Measurements from ENCODE around the gene NCMAP. TPM values are rescaled to one million over a fixed set of nuclear protein-coding genes. Genes with fewer than 3 reads are reported as not detected.
A peak's percentile ranks its signal among the peaks of the same experiment; 100 is the strongest.

Gene NCMAP
- total RNA-seq, 1 donor from 2014 or later: not detected

DNA sequence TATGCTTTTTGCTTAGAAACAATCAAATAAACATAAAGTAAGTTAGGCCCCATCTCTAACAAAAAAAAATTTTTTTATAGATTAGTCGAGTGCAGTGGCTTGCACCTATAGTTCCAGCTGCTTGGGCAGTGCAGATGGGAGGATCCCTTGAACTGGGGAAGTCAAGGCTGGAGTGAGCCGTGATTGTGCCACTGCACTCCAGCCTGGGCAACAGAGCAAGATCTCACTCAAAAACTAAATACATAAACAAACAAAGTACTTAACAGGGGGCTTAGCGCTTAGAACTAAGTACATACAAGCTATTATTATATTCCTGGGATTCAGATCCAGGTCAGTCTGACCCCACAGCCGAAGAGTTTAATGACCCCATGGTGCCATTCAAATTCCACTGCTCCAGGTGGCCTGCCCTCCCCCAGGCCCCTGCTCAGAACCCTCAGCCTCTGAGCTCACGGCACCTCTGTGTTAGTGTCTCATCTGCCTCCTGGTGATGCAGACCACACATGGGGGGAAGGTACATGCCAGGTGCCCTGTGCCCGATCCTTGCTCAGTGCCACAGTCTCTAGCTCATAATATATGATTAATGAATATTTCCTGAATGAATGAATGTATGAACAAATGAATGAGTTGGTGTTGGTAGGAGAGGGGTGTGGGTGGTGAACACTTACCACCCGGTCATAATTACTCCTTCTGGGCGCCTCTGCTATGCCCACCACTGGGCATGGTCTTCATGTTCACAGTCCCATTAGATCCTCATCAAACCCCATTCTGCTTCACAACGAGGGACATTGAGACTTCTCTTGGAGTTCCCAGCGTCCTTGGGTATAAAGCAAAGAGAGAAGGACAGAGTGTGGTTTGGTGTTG lies 14.6 kb downstream of the NCMAP start:
- Mint-ChIP-seq H3K36me3 (ENCODE audit: unreplicated experiment) (no peaks in the 10 kb centered on the region), H3K9me3 (ENCODE audit: unreplicated experiment) (no peaks in the 10 kb centered on the region), H3K4me3 (ENCODE audit: unreplicated experiment) (no peak overlapping the region), H3K4me1 (ENCODE audit: unreplicated experiment) (peaks cover 19% of the 10 kb centered on the region), H3K27ac (ENCODE audit: unreplicated experiment) (no peak overlapping the region), H3K27me3 (ENCODE audit: unreplicated experiment) (no peaks in the 10 kb centered on the region)
- TF ChIP-seq, protein P1, sequence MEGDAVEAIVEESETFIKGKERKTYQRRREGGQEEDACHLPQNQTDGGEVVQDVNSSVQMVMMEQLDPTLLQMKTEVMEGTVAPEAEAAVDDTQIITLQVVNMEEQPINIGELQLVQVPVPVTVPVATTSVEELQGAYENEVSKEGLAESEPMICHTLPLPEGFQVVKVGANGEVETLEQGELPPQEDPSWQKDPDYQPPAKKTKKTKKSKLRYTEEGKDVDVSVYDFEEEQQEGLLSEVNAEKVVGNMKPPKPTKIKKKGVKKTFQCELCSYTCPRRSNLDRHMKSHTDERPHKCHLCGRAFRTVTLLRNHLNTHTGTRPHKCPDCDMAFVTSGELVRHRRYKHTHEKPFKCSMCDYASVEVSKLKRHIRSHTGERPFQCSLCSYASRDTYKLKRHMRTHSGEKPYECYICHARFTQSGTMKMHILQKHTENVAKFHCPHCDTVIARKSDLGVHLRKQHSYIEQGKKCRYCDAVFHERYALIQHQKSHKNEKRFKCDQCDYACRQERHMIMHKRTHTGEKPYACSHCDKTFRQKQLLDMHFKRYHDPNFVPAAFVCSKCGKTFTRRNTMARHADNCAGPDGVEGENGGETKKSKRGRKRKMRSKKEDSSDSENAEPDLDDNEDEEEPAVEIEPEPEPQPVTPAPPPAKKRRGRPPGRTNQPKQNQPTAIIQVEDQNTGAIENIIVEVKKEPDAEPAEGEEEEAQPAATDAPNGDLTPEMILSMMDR (IDR thresholded peaks at IDR 0.05): no peak
- DNase-seq (ENCODE audit: extremely low spot score, unreplicated experiment): no peak

DNA sequence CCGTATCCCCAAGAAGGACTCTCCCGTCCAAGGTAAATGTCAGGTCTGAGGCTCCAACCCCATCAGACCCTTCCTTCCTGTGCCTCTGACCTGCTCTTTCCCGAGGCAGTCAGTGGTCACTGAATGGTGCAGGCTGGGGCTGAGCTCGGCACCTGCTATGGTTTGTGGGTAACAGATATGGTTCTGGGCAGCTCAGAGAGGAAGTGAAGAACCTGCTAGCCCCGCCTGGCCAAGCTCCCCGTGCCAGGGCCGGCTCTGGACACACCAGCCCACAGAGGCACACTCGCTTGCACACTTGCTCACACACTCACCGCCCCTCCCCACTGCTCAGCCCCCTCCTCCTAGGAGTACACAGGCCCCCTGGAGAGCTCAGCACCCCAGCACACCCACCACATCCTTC lies 16.4 kb downstream of the NCMAP start:
- Mint-ChIP-seq H3K4me3 (ENCODE audit: unreplicated experiment) (no peak overlapping the region), H3K27me3 (ENCODE audit: unreplicated experiment) (no peaks in the 10 kb centered on the region), H3K36me3 (ENCODE audit: unreplicated experiment) (no peaks in the 10 kb centered on the region), H3K27ac (ENCODE audit: unreplicated experiment) (no peak overlapping the region), H3K4me1 (ENCODE audit: unreplicated experiment) (peaks cover 18% of the 10 kb centered on the region), H3K9me3 (ENCODE audit: unreplicated experiment) (no peaks in the 10 kb centered on the region)
- TF ChIP-seq, protein P1 (IDR thresholded peaks at IDR 0.05): no peak
- no peak for DNase-seq (ENCODE audit: extremely low spot score, unreplicated experiment)

DNA sequence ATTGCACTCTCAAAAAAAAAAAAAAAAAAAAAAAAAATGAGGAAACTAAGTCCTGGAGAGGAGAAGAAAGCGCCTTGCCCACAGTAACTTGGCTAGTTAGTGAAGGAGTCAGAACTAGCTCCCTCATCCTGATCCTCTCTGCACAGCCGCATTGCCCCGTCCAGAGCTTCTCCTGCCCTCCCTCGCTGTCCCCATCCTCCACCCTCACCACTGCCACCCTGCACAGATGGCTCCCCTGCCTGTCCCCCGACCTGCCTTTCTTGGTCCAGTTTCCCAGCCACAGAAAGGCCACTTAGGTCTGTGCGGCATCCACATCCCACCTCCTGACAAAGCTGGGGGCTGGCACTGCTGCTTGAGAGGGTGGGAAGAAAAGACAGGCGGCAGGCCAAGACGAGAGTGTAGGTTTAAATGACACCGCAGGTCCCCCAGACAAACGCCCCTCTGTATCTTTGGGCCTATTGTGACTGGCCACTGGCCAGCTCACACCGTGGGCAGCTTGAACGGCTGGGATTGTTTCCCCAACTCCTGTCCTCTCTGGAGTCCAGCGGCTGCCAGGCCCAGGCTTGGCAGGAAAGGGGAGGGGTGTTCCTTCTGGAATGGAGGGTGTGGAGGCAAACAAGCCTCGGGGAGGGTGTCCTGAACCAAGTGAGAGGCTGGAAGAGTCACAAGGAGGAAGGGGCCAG lies 20.2 kb downstream of the NCMAP start:
- DNase-seq (ENCODE audit: extremely low spot score, unreplicated experiment): no peak
- Mint-ChIP-seq H3K36me3 (ENCODE audit: unreplicated experiment) (no peaks in the 10 kb centered on the region), H3K4me1 (ENCODE audit: unreplicated experiment) (peaks cover 8% of the 10 kb centered on the region), H3K4me3 (ENCODE audit: unreplicated experiment) (no peak overlapping the region), H3K27ac (ENCODE audit: unreplicated experiment) (peak overlapping the region; percentile 47), H3K9me3 (ENCODE audit: unreplicated experiment) (peaks cover 6% of the 10 kb centered on the region), H3K27me3 (ENCODE audit: unreplicated experiment) (no peaks in the 10 kb centered on the region)
- TF ChIP-seq, protein P1 (IDR thresholded peaks at IDR 0.05): no peak

DNA sequence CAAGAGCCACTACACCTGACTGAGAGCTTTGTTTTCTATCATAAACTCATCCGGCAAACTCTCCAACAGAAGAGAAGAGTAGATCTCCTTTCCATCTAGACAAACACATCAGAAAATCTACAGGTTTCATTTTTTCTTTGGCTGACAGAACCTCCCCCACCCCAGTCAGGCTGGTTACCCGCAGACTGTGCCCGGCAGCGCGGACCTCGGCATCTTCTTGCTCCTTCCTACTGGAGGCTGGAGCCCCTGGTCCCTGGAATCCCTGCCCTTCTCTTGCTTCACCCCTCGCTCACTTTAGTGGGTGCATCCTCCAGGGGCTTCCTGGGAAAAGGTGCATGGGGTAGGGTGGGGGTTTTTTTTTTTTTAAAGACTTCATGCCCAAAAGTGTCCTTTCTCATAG lies 23.0 kb downstream of the NCMAP start:
- peaks cover 10% of the 10 kb centered on the region for H3K9me3 Mint-ChIP-seq (ENCODE audit: unreplicated experiment)
- no peak for DNase-seq (ENCODE audit: extremely low spot score, unreplicated experiment)
- TF ChIP-seq, protein P1 (IDR thresholded peaks at IDR 0.05): no peak
- H3K36me3 Mint-ChIP-seq (ENCODE audit: unreplicated experiment): no peaks in the 10 kb centered on the region
- peaks cover 8% of the 10 kb centered on the region for H3K4me1 Mint-ChIP-seq (ENCODE audit: unreplicated experiment)
- H3K27ac Mint-ChIP-seq (ENCODE audit: unreplicated experiment): no peak overlapping the region
- no peak overlapping the region for H3K4me3 Mint-ChIP-seq (ENCODE audit: unreplicated experiment)
- H3K27me3 Mint-ChIP-seq (ENCODE audit: unreplicated experiment): no peaks in the 10 kb centered on the region

DNA sequence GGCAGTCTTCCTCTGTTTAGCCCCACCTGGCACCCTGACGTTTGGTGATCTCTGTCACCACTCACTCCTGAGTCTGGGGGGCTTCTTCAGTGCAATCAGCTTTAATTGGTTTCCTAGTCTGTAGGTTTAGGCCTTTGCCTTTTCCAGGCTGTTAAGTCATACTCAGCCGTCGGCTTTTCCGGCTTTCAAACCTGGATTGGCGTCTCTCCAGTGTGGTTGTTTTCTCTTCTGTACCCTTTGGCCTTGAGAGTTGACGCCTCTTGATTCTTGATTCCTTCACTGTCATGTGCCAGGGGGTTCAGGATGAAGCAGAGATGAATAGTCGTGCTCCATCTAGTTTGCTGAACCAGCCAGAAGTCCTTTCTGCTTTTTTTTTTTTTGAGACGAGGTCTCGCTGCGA lies 24.9 kb downstream of the NCMAP start:
- TF ChIP-seq, protein P1 (IDR thresholded peaks at IDR 0.05): no peak
- no peak overlapping the region for H3K4me3 Mint-ChIP-seq (ENCODE audit: unreplicated experiment)
- no peak overlapping the region for H3K27ac Mint-ChIP-seq (ENCODE audit: unreplicated experiment)
- H3K27me3 Mint-ChIP-seq (ENCODE audit: unreplicated experiment): peaks cover 6% of the 10 kb centered on the region
- DNase-seq (ENCODE audit: extremely low spot score, unreplicated experiment): no peak
- H3K4me1 Mint-ChIP-seq (ENCODE audit: unreplicated experiment): peaks cover 8% of the 10 kb centered on the region
- no peaks in the 10 kb centered on the region for H3K36me3 Mint-ChIP-seq (ENCODE audit: unreplicated experiment)
- H3K9me3 Mint-ChIP-seq (ENCODE audit: unreplicated experiment): peaks cover 10% of the 10 kb centered on the region
